Ishikawa (cell line): ENCODE data around the gene KSR2.

ENCODE experiments used
- FOXM1 ChIP-seq: IDR thresholded peaks from 2 replicates; pipeline ENCODE4 v1.6.1; 2012; ENCODE audit warnings: low read depth, borderline replicate concordance
- RAD21 ChIP-seq: IDR thresholded peaks from 2 replicates; pipeline ENCODE4 v1.6.1; 2012; ENCODE audit warnings: low read depth
- TAF1 ChIP-seq: IDR thresholded peaks from 2 replicates; pipeline ENCODE4 v1.6.1; 2012; ENCODE audit warnings: low read depth, mild to moderate bottlenecking
- TCF12 ChIP-seq: IDR thresholded peaks from 2 replicates; pipeline ENCODE4 v1.6.1; 2012; ENCODE audit warnings: low read depth
- TEAD4 ChIP-seq: IDR thresholded peaks from 2 replicates; pipeline ENCODE4 v1.6.1; 2012
- ZBTB7A ChIP-seq: IDR thresholded peaks from 2 replicates; pipeline ENCODE4 v1.6.1; 2012; ENCODE audit warnings: low read depth
- TF ChIP-seq, protein P1 (sequence below): IDR thresholded peaks from 2 replicates; pipeline ENCODE4 v1.6.1; 2012; ENCODE audit warnings: low read depth, mild to moderate bottlenecking
- TF ChIP-seq, protein P2 (sequence below): IDR thresholded peaks from 2 replicates; pipeline ENCODE4 v1.6.1; 2012

DNA sequence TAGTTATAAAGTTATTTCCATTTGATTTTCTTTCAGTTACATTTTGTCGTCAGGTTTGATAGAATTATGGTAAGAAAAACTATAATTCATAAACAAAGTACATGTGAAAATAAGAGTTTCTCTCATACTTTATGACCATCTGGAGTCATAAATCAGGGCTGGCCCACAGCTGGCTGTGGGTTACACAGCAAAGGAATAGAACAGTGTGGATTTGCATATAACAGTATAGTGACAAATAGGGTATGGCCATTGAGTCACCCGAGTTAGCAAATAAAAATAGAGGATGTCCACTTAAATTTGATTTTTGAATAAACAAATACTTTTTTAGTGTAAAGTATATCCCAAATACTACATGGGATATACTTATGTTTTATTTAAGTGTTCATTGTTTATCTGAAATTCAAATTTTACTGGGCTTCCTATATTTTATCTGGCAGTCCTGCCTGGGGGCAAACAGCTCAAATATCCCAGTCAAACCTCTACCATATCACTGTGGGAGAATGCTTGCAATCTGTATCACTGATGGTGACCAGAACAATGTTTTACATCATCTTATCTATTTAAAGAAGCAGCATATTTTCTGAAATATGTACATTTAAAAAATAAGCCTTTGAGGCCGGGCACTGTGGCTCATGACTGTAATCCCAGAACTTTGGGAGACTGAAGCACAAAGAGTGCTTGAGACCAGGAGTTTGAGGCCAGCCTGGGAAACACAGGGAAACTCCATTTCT is 65.5 kb downstream of the KSR2 start:
- no peak for TF ChIP-seq TCF12
- no peak for TF ChIP-seq TAF1
- no peak for TF ChIP-seq FOXM1
- TF ChIP-seq RAD21: no peak
- TF ChIP-seq, protein P1, sequence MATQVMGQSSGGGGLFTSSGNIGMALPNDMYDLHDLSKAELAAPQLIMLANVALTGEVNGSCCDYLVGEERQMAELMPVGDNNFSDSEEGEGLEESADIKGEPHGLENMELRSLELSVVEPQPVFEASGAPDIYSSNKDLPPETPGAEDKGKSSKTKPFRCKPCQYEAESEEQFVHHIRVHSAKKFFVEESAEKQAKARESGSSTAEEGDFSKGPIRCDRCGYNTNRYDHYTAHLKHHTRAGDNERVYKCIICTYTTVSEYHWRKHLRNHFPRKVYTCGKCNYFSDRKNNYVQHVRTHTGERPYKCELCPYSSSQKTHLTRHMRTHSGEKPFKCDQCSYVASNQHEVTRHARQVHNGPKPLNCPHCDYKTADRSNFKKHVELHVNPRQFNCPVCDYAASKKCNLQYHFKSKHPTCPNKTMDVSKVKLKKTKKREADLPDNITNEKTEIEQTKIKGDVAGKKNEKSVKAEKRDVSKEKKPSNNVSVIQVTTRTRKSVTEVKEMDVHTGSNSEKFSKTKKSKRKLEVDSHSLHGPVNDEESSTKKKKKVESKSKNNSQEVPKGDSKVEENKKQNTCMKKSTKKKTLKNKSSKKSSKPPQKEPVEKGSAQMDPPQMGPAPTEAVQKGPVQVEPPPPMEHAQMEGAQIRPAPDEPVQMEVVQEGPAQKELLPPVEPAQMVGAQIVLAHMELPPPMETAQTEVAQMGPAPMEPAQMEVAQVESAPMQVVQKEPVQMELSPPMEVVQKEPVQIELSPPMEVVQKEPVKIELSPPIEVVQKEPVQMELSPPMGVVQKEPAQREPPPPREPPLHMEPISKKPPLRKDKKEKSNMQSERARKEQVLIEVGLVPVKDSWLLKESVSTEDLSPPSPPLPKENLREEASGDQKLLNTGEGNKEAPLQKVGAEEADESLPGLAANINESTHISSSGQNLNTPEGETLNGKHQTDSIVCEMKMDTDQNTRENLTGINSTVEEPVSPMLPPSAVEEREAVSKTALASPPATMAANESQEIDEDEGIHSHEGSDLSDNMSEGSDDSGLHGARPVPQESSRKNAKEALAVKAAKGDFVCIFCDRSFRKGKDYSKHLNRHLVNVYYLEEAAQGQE: no peak
- TF ChIP-seq ZBTB7A: no peak
- TF ChIP-seq TEAD4: no peak
- TF ChIP-seq, protein P2, sequence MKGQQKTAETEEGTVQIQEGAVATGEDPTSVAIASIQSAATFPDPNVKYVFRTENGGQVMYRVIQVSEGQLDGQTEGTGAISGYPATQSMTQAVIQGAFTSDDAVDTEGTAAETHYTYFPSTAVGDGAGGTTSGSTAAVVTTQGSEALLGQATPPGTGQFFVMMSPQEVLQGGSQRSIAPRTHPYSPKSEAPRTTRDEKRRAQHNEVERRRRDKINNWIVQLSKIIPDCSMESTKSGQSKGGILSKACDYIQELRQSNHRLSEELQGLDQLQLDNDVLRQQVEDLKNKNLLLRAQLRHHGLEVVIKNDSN: no peak
